Cardiac muscle cell (in vitro differentiated cells and primary cell): ENCODE data around the gene THSD7A. TPM values are rescaled to one million over a fixed set of nuclear protein-coding genes. Genes with fewer than 3 reads are reported as not detected.

ENCODE experiments used
- DNase-seq, 2 donors: peaks; one replicate each; pipeline versions ENCODE4 v3.0.0 to v3.0.0-alpha.2; 2010 to 2017; ENCODE audit warnings: low read depth in 1 of 2, low spot score in 1 of 2
- H3K27ac ChIP-seq: fragments of 200-600 bp; sonication (generic); 2 replicates; pipeline ENCODE4 v1.5.1; 2016
- H3K27me3 ChIP-seq: fragments of 200-600 bp; sonication (generic); 2 replicates; pipeline ENCODE4 v1.6.0; 2016; ENCODE audit warnings: control low read depth
- H3K36me3 ChIP-seq: fragments of 200-600 bp; sonication (generic); 2 replicates; pipeline ENCODE4 v1.5.1; 2016; ENCODE audit warnings: control low read depth
- H3K4me1 ChIP-seq: fragments of 200-600 bp; sonication (generic); 2 replicates; pipeline ENCODE4 v1.8.1; 2017; ENCODE audit warnings: low read depth, mild to moderate bottlenecking, mixed run types
- H3K4me3 ChIP-seq: fragments of 200-600 bp; sonication (generic); 2 replicates; pipeline ENCODE4 v1.5.1; 2016; ENCODE audit warnings: mild to moderate bottlenecking
- H3K9me3 ChIP-seq: fragments of 200-600 bp; sonication (generic); 2 replicates; pipeline ENCODE4 v1.5.1; 2017; ENCODE audit warnings: low read depth, mild to moderate bottlenecking, control low read depth
- CTCF ChIP-seq: IDR thresholded peaks from 2 replicates; pipeline ENCODE4 v1.5.1; 2012; ENCODE audit warnings: low read depth, mild to moderate bottlenecking, low read length
- polyA plus RNA-seq: library from polyadenylated mRNA; unstranded; fragments of >200 nt; fragmentation: Nextera tagmentation; extraction: Ambion mirVana; gene quantifications from 2 replicates; pipeline ENCODE4 v1.2.1, GENCODE V29; 2016
- total RNA-seq: library from RNA; depleted of rRNA; stranded (reverse); fragments of >200 nt; gene quantifications from 2 replicates; pipeline ENCODE4 v1.2.3, GENCODE V29; 2016

THSD7A gene
- total and polyA plus RNA-seq, 2 experiments from 2014 or later, result 1.5 to 3.7 TPM

DNA sequence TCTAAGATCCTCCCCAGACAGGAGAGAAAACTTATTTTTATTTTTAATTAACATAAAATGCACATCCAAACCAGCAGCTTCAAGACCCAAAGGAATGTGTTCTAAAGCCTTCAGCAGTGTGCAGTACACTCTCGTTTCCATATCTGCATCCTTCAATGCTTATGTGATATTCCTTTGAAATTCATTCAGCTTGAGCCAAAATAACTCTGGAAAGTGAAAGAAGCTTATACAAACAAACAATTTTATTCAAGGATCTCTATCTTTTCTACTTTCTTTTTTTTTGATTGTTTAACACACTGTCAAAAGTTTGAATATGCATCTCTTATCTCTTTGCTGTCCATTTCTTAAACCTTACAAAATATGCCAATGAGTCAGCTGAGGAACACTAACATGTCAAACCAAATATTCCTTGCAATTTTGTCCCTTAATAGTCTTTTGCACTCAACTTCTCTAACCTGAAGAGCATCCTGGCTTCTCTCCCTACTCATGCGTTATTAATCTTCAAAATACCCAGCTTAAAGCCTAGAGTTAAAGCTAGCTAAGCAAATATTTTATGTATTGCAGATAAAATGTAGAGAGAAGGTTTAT is 124.3 kb downstream of the THSD7A start:
- Histone ChIP-seq H3K36me3 (no peaks in the 10 kb centered on the region), H3K27ac (no peak overlapping the region), H3K9me3 (no peaks in the 10 kb centered on the region), H3K27me3 (no peaks in the 10 kb centered on the region), H3K4me1 (peaks cover 4% of the 10 kb centered on the region), H3K4me3 (no peak overlapping the region)
- peak in 1 of 2 donors; percentile 29 for DNase-seq
- TF ChIP-seq CTCF, result no peak

DNA sequence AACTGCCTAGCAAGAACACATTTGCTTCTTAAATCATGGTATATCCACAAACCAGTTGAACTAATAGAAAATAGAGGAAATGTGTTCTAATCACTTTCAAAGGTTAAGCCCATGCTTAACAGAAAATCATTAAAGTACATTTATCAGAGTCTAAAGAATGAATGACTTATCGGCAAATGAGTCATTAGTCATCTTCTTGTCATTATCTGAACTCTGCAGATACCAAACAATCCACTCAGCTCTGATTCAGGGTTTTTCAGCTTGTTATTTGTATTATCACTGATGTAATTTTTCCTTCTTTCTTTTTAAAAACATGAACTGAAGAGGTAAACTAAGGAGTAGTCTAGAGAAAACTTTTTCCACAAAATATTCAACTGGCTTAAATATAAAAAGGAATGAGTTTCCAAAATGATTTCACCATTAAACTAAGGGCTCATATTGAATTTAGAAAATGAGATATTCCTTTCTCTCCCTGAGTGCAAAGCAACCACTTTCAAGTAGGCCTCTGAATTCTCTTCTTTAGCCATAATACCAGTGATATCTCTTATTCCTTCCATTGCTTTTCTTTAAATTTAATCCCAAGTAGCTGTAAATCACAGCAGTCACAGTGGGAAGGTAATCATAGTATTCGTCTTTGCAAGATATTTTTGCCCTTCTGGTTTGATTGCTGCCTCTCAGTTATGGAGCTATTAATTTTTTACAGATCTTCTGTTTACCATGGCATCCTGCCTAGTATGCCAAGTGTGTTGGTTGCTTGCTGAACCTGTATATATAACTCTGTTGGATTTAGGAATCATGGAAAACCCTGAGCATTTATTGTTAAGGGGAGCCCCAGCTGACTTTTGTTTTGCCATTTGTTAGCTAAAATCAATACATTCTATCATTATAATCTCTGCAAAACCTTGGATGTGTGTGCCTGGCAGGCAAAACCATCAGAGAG is 125.1 kb downstream of the THSD7A start:
- no peak overlapping the region for H3K4me3 ChIP-seq
- no peak for TF ChIP-seq CTCF
- H3K4me1 ChIP-seq, result peaks cover 10% of the 10 kb centered on the region
- H3K9me3 ChIP-seq, result no peaks in the 10 kb centered on the region
- H3K36me3 ChIP-seq, result no peaks in the 10 kb centered on the region
- H3K27ac ChIP-seq, result no peak overlapping the region
- no peak for DNase-seq
- no peaks in the 10 kb centered on the region for H3K27me3 ChIP-seq

GRCh38 chr7:11703829-11704228 is 128.2 kb downstream of the THSD7A start:
- Histone ChIP-seq H3K4me1 (peaks cover 14% of the 10 kb centered on the region), H3K36me3 (no peaks in the 10 kb centered on the region), H3K27me3 (no peaks in the 10 kb centered on the region), H3K9me3 (no peaks in the 10 kb centered on the region), H3K4me3 (no peak overlapping the region), H3K27ac (no peak overlapping the region)
- no peak for TF ChIP-seq CTCF
- no peak for DNase-seq

GRCh38 chr7:11702938-11703337 is 129.1 kb downstream of the THSD7A start:
- no peaks in the 10 kb centered on the region for H3K9me3 ChIP-seq
- H3K4me3 ChIP-seq, result no peak overlapping the region
- H3K36me3 ChIP-seq, result no peaks in the 10 kb centered on the region
- H3K4me1 ChIP-seq, result peaks cover 21% of the 10 kb centered on the region
- no peak for TF ChIP-seq CTCF
- DNase-seq, result no peak
- H3K27ac ChIP-seq, result peak overlapping the region; percentile 27
- no peaks in the 10 kb centered on the region for H3K27me3 ChIP-seq

- Histone ChIP-seq H3K36me3 (no peaks in the 10 kb centered on the region), H3K9me3 (no peaks in the 10 kb centered on the region), H3K27me3 (no peaks in the 10 kb centered on the region), H3K27ac (peak overlapping the region; percentile 13), H3K4me3 (no peak overlapping the region), H3K4me1 (peaks cover 21% of the 10 kb centered on the region)
- no peak for TF ChIP-seq CTCF
- DNase-seq, result peak in 1 of 2 donors; percentile 36
These were observed 130.0 kb downstream of the THSD7A start for GRCh38 chr7:11701829-11702560.
